ENCODE data around the gene TANGO6. TPM values are rescaled to one million over a fixed set of nuclear protein-coding genes. Genes with fewer than 3 reads are reported as not detected.

The TANGO6 gene
- total RNA-seq, 2 donors from 2014 or later: 9.6 to 15.3 TPM

GRCh38 chr16:69112285-69113129 lies 269.2 kb downstream of the TANGO6 start:
- Histone ChIP-seq H3K9me3 (ENCODE audit: control insufficient read depth, low read length) (no peaks in the 10 kb centered on the region), H3K27ac (ENCODE audit: low read depth, low read length) (no peak overlapping the region), H3K36me3 (ENCODE audit: control insufficient read depth, insufficient read depth, low read length) (peaks cover 22% of the 10 kb centered on the region), H3K4me3 (ENCODE audit: low read length) (no peak overlapping the region), H3K4me1 (ENCODE audit: control insufficient read depth, insufficient read depth, low read length) (peaks cover 5% of the 10 kb centered on the region), H3K27me3 (ENCODE audit: control insufficient read depth, insufficient read depth, low read length, poor library complexity, severe bottlenecking) (peaks cover 16% of the 10 kb centered on the region), H3K9ac (ENCODE audit: extremely low read depth, low read length, poor library complexity, severe bottlenecking) (no peak overlapping the region)
- Mint-ChIP-seq H3K4me1 (peaks cover 22% of the 10 kb centered on the region), H3K27ac (no peak overlapping the region), H3K4me3 (no peak overlapping the region), H3K27me3 (ENCODE audit: insufficient read depth) (peaks cover 27% of the 10 kb centered on the region), H3K36me3 (ENCODE audit: low read depth) (peaks cover 35% of the 10 kb centered on the region), H3K9me3 (no peaks in the 10 kb centered on the region)
- TF ChIP-seq CTCF (conservative IDR thresholded peaks at IDR 0.05): peak; percentile 95
- DNase-seq: peak; percentile 94
- WGBS, 2 experiments (ENCODE audit: insufficient coverage in 1 of 2, insufficient read length in 1 of 2): 69 to 70% methylated on average over 6 of the region's 6 CpGs

- H3K9ac ChIP-seq (ENCODE audit: extremely low read depth, low read length, poor library complexity, severe bottlenecking): no peak overlapping the region
- peaks cover 5% of the 10 kb centered on the region for H3K4me1 ChIP-seq (ENCODE audit: control insufficient read depth, insufficient read depth, low read length)
- DNase-seq: no peak
- H3K27me3 Mint-ChIP-seq (ENCODE audit: insufficient read depth): peaks cover 20% of the 10 kb centered on the region
- WGBS, 2 experiments (ENCODE audit: insufficient coverage in 1 of 2, insufficient read length in 1 of 2): 95 to 100% methylated on average over 6 to 7 of the region's 7 CpGs
- no peak overlapping the region for H3K4me3 Mint-ChIP-seq
- no peaks in the 10 kb centered on the region for H3K9me3 Mint-ChIP-seq
- no peak overlapping the region for H3K27ac Mint-ChIP-seq
- H3K36me3 ChIP-seq (ENCODE audit: control insufficient read depth, insufficient read depth, low read length): peaks cover 29% of the 10 kb centered on the region
- H3K4me1 Mint-ChIP-seq: peaks cover 18% of the 10 kb centered on the region
- no peaks in the 10 kb centered on the region for H3K9me3 ChIP-seq (ENCODE audit: control insufficient read depth, low read length)
- H3K27ac ChIP-seq (ENCODE audit: low read depth, low read length): no peak overlapping the region
- H3K4me3 ChIP-seq (ENCODE audit: low read length): no peak overlapping the region
- H3K27me3 ChIP-seq (ENCODE audit: control insufficient read depth, insufficient read depth, low read length, poor library complexity, severe bottlenecking): peaks cover 9% of the 10 kb centered on the region
- peaks cover 42% of the 10 kb centered on the region for H3K36me3 Mint-ChIP-seq (ENCODE audit: low read depth)
- no peak for TF ChIP-seq CTCF (conservative IDR thresholded peaks at IDR 0.05)
Observed at GRCh38 chr16:69113216-69113615, 269.9 kb downstream of the TANGO6 start.

DNA sequence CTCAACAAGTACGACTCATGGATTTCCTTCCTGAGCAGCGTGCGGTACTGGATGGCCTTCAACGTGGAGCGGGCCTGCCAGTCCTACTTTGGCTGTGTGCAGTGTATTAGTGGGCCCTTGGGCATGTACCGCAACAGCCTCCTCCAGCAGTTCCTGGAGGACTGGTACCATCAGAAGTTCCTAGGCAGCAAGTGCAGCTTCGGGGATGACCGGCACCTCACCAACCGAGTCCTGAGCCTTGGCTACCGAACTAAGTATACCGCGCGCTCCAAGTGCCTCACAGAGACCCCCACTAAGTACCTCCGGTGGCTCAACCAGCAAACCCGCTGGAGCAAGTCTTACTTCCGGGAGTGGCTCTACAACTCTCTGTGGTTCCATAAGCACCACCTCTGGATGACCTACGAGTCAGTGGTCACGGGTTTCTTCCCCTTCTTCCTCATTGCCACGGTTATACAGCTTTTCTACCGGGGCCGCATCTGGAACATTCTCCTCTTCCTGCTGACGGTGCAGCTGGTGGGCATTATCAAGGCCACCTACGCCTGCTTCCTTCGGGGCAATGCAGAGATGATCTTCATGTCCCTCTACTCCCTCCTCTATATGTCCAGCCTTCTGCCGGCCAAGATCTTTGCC lies 271.1 kb downstream of the TANGO6 start:
- Mint-ChIP-seq H3K9me3 (no peaks in the 10 kb centered on the region), H3K4me1 (peaks cover 12% of the 10 kb centered on the region), H3K27me3 (ENCODE audit: insufficient read depth) (peaks cover 8% of the 10 kb centered on the region), H3K36me3 (ENCODE audit: low read depth) (peaks cover 48% of the 10 kb centered on the region), H3K27ac (no peak overlapping the region), H3K4me3 (no peak overlapping the region)
- 94 to 98% methylated on average over 24 to 25 of the region's 25 CpGs for WGBS, 2 experiments (ENCODE audit: insufficient coverage in 1 of 2, insufficient read length in 1 of 2)
- Histone ChIP-seq H3K27ac (ENCODE audit: low read depth, low read length) (no peak overlapping the region), H3K27me3 (ENCODE audit: control insufficient read depth, insufficient read depth, low read length, poor library complexity, severe bottlenecking) (no peaks in the 10 kb centered on the region), H3K4me3 (ENCODE audit: low read length) (no peak overlapping the region), H3K4me1 (ENCODE audit: control insufficient read depth, insufficient read depth, low read length) (peaks cover 5% of the 10 kb centered on the region), H3K9ac (ENCODE audit: extremely low read depth, low read length, poor library complexity, severe bottlenecking) (no peak overlapping the region), H3K9me3 (ENCODE audit: control insufficient read depth, low read length) (no peaks in the 10 kb centered on the region), H3K36me3 (ENCODE audit: control insufficient read depth, insufficient read depth, low read length) (peaks cover 39% of the 10 kb centered on the region)
- no peak for TF ChIP-seq CTCF (conservative IDR thresholded peaks at IDR 0.05)
- DNase-seq: peak; percentile 44
